Panc1 (cell line): ENCODE results near the gene ARID5B. TPM values are rescaled to one million over a fixed set of nuclear protein-coding genes. Genes with fewer than 3 reads are reported as not detected.

Experiments used
- ATAC-seq: fragments of 200-7000 bp; cut with Tn5 transposase; 2 replicates; pipeline ENCODE4 v1.9.1; 2020; ENCODE audit warnings: mild to moderate bottlenecking, moderate library complexity
- BruUV-seq: library from RNA; stranded (reverse); fragments of 400-500 nt; replicated peaks from 2 replicates; lab custom pipeline; 2021; lab: Mats Ljungman, UMichigan
- CTCF ChIA-PET: fragments of 300-600 bp; sonication (Branson Sonifier 250); formaldehyde crosslinking; loops from one replicate; lab custom pipeline; 2022; ENCODE audit warnings: antibody characterized with exemption; lab: Charles Lee
- POLR2A ChIA-PET: fragments of 300-600 bp; sonication (Branson Sonifier 250); formaldehyde crosslinking; loops from one replicate; lab custom pipeline; 2022; ENCODE audit warnings: antibody characterized with exemption; lab: Charles Lee
- DNase-seq: peaks from one replicate; pipeline ENCODE4 v3.0.0-alpha.2; 2010; ENCODE audit warnings: low read depth, low spot score
- H3K27ac ChIP-seq: 2 replicates; pipeline ENCODE4 v1.5.1; 2011; ENCODE audit warnings: mild to moderate bottlenecking, low read length, inconsistent platforms
- H3K27me3 ChIP-seq: fragments of 200-500 bp; sonication (Bioruptor generic); 2 replicates; pipeline ENCODE4 v1.6.0; 2014; ENCODE audit warnings: low read length, inconsistent platforms; ENCODE audit not compliant: control insufficient read depth, insufficient read depth
- H3K36me3 ChIP-seq: fragments of 200-500 bp; sonication (Bioruptor generic); 2 replicates; pipeline ENCODE4 v1.5.1; 2014; ENCODE audit warnings: inconsistent platforms, mild to moderate bottlenecking, low read length, moderate library complexity; ENCODE audit not compliant: control insufficient read depth, insufficient read depth
- H3K4me1 ChIP-seq: 2 replicates; pipeline ENCODE4 v1.5.1; 2011; ENCODE audit warnings: inconsistent platforms, mild to moderate bottlenecking, low read length, moderate library complexity; ENCODE audit not compliant: control insufficient read depth, insufficient read depth
- H3K4me3 ChIP-seq, 2 experiments: 2 replicates each; pipeline ENCODE4 v1.5.1; 2011 to 2012; ENCODE audit warnings: low read depth in 2 of 2, low read length in 2 of 2, mild to moderate bottlenecking in 2 of 2, inconsistent platforms in 1 of 2, moderate library complexity in 1 of 2
- H3K9me3 ChIP-seq: fragments of 200-500 bp; sonication (Bioruptor generic); 2 replicates; pipeline ENCODE4 v1.5.1; 2014; ENCODE audit warnings: low read depth, mild to moderate bottlenecking, inconsistent platforms, low read length, moderate library complexity; ENCODE audit not compliant: control insufficient read depth, insufficient read depth
- CTCF ChIP-seq: fragments of 450-650 bp; IDR thresholded peaks from 2 replicates; pipeline ENCODE4 v1.5.1; 2017; ENCODE audit warnings: mild to moderate bottlenecking
- POLR2AphosphoS5 ChIP-seq: IDR thresholded peaks from 2 replicates; pipeline ENCODE4 v1.6.1; 2012; ENCODE audit warnings: mild to moderate bottlenecking, low read depth, low read length, moderate library complexity
- REST ChIP-seq, 2 experiments: IDR thresholded peaks; 2 replicates each; pipeline ENCODE4 v1.6.1; 2011 to 2012; ENCODE audit warnings: low read depth in 2 of 2, control low read depth in 1 of 2, low read length in 1 of 2, mild to moderate bottlenecking in 1 of 2, moderate library complexity in 1 of 2; ENCODE audit not compliant: insufficient read depth in 1 of 2
- SIN3A ChIP-seq: IDR thresholded peaks from 2 replicates; pipeline ENCODE4 v1.6.1; 2012; ENCODE audit warnings: low read depth, mild to moderate bottlenecking, low read length, moderate library complexity, borderline replicate concordance; ENCODE audit not compliant: insufficient read depth
- TCF7L2 ChIP-seq: IDR thresholded peaks from 2 replicates; pipeline ENCODE4 v1.6.1; 2011; ENCODE audit warnings: mild to moderate bottlenecking, low read depth, low read length, inconsistent platforms
- in situ Hi-C: cut with HindIII; loops from 2 replicates; pipeline ENCODE4 v1.10.0; 2016; ENCODE audit warnings: low sequenced_read_pairs, low pct_unique_long_range_greater_than_20kb
- intact Hi-C: fragments of 100-400 bp; cut with micrococcal nuclease; formaldehyde crosslinking; loops from one replicate; pipeline ENCODE4 v1.10.0; 2022; ENCODE audit not compliant: unreplicated experiment
- total RNA-seq: library from RNA; stranded (reverse); gene quantifications from one replicate; pipeline ENCODE4 v1.2.1, GENCODE V29; 2021; ENCODE audit not compliant: unreplicated experiment

ARID5B gene
- total RNA-seq, 1 experiment from 2014 or later = 22.7 TPM

GRCh38 chr10:62049624-62050345 is 148.3 kb downstream of the ARID5B start:
- Histone ChIP-seq H3K4me1 (peaks cover 64% of the 10 kb centered on the region), H3K9me3 (no peaks in the 10 kb centered on the region), H3K36me3 (peaks cover 7% of the 10 kb centered on the region), H3K4me3 (peak overlapping the region; percentile 40 to 68), H3K27ac (peak overlapping the region; percentile 87), H3K27me3 (no peaks in the 10 kb centered on the region)
- ATAC-seq = no peak
- ChIA-PET POLR2A (interaction anchor here (0.6 to 1.3 kb wide), 2 partner anchors 10 to 35 kb away, joined by 3 to 4 read pairs; no protein-coding TSS in a partner anchor), CTCF (interaction anchor here (1.5 kb wide), 1 partner anchor 11 kb away, joined by 5 read pairs; no protein-coding TSS in a partner anchor)
- TF ChIP-seq REST (IDR thresholded peaks at IDR 0.05; ENCODE audit: insufficient read depth in 1 of 2, low read depth in 2 of 2, low read length in 1 of 2) (no peak), CTCF (no peak), SIN3A (no peak), TCF7L2 (no peak), POLR2AphosphoS5 (no peak)
- in situ Hi-C loops (no loop called here), intact Hi-C loops (loop anchor here (5.0 kb wide), 1 partner anchor 147 kb away; the partner anchor contains the start of gene ARID5B)
- TSS peak; percentile 51 for BruUV-seq
- DNase-seq = no peak

- CTCF ChIA-PET = no interaction called here
- Histone ChIP-seq H3K4me1 (peaks cover 62% of the 10 kb centered on the region), H3K27ac (peak overlapping the region; percentile 87), H3K36me3 (peaks cover 7% of the 10 kb centered on the region), H3K9me3 (no peaks in the 10 kb centered on the region), H3K4me3 (peak overlapping the region; percentile 40 to 68), H3K27me3 (no peaks in the 10 kb centered on the region)
- BruUV-seq = TSS peak; percentile 76
- DNase-seq (no peak), ATAC-seq (no peak)
- in situ Hi-C loops = no loop called here
- POLR2A ChIA-PET = interaction anchor here (0.6 to 1.3 kb wide), 2 partner anchors 10 to 35 kb away, joined by 3 to 4 read pairs; no protein-coding TSS in a partner anchor
- intact Hi-C loops = no loop called here
- TF ChIP-seq SIN3A (no peak), TCF7L2 (no peak), REST (IDR thresholded peaks at IDR 0.05; ENCODE audit: insufficient read depth in 1 of 2, low read depth in 2 of 2, low read length in 1 of 2) (no peak), POLR2AphosphoS5 (no peak; the same call in 1 of the 2 replicates), CTCF (no peak)
Observed at GRCh38 chr10:62050346-62050892, 148.9 kb downstream of the ARID5B start.
